Parathyroid adenoma (tissue), 2 donors: Measurements from ENCODE around the gene RPS14.
"Not testable (repeated sequence)": the region's sequence is repeated elsewhere in the genome, so short reads cannot be mapped to it uniquely, and the experiment has no call there.

Experiments
- H2AFZ ChIP-seq: fragments of 300-600 bp; sonication (generic); one replicate; pipeline ENCODE4 v1.7.0; 2017; ENCODE audit warnings: antibody characterized with exemption, mild to moderate bottlenecking
- H3K27ac ChIP-seq: fragments of 300-600 bp; sonication (generic); one replicate; pipeline ENCODE4 v1.7.0; 2017
- H3K27me3 ChIP-seq: fragments of 300-600 bp; sonication (generic); one replicate; pipeline ENCODE4 v1.7.0; 2017; ENCODE audit warnings: low read length; ENCODE audit not compliant: control insufficient read depth, insufficient read depth
- H3K36me3 ChIP-seq: fragments of 300-600 bp; sonication (generic); one replicate; pipeline ENCODE4 v1.7.0; 2017; ENCODE audit warnings: low read length; ENCODE audit not compliant: control insufficient read depth, insufficient read depth
- H3K4me1 ChIP-seq: fragments of 300-600 bp; sonication (generic); one replicate; pipeline ENCODE4 v1.7.0; 2017; ENCODE audit warnings: control low read depth
- H3K4me2 ChIP-seq: fragments of 300-600 bp; sonication (generic); one replicate; pipeline ENCODE4 v1.7.0; 2017; ENCODE audit warnings: low read length
- H3K4me3 ChIP-seq: fragments of 300-600 bp; sonication (generic); one replicate; pipeline ENCODE4 v1.7.0; 2017; ENCODE audit warnings: low read depth, low read length
- H3K79me2 ChIP-seq: fragments of 300-600 bp; sonication (generic); one replicate; pipeline ENCODE4 v1.7.0; 2017; ENCODE audit warnings: control low read depth
- H3K9ac ChIP-seq: fragments of 300-600 bp; sonication (generic); one replicate; pipeline ENCODE4 v1.7.0; 2017; ENCODE audit warnings: mild to moderate bottlenecking
- H3K9me3 ChIP-seq: fragments of 300-600 bp; sonication (generic); one replicate; pipeline ENCODE4 v1.7.0; 2017; ENCODE audit warnings: low read length; ENCODE audit not compliant: control insufficient read depth
- TF ChIP-seq, protein P1 (sequence below): fragments of 300-600 bp; sonication (generic); IDR thresholded peaks from one replicate; pipeline ENCODE4 v1.7.0; 2017; ENCODE audit warnings: antibody characterized with exemption, mild to moderate bottlenecking
- donor health status: primary hyperparathyroidism.

RPS14 gene

DNA sequence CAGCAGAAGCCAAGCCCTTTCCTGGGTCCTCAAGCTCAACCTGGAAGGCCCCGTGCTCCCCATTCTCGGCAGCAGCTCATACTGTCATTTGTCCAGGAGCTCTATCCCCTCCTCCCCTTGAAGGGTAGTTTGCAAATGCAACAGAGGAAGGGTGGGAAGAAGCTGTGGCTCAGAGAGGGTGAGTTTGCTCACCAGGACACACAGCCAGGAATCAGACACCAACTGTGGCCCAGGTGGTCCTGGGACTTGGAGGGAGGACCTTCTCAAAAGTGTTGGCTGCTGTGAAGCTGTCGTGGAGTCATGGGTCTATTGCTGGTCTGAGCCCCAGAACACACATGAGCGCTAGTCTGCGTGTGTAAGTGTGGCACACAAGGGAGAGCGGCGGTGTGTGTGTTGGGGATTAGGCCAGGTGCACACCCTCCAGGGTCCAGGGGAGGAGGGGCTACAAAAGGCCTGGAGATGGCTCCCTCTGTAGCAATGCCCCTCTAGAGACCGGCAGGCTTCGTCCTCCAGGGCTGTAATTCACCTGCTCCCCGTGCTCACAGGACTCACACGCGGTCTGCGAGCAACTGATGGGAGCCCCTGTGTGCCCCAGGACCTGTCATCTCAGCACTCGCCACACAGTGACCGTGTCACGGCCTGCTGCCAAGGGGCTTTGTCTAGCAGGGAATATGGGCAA is 8.2 kb upstream of the RPS14 start:
- Histone ChIP-seq H3K9me3 (no peaks in the 10 kb centered on the region), H3K27me3 (no peaks in the 10 kb centered on the region), H3K4me3 (no peak overlapping the region), H3K4me1 (no peaks in the 10 kb centered on the region), H2AFZ (no peak overlapping the region), H3K79me2 (no peaks in the 10 kb centered on the region), H3K4me2 (no peak overlapping the region), H3K9ac (no peak overlapping the region), H3K27ac (no peak overlapping the region), H3K36me3 (no peaks in the 10 kb centered on the region)
- TF ChIP-seq, protein P1, sequence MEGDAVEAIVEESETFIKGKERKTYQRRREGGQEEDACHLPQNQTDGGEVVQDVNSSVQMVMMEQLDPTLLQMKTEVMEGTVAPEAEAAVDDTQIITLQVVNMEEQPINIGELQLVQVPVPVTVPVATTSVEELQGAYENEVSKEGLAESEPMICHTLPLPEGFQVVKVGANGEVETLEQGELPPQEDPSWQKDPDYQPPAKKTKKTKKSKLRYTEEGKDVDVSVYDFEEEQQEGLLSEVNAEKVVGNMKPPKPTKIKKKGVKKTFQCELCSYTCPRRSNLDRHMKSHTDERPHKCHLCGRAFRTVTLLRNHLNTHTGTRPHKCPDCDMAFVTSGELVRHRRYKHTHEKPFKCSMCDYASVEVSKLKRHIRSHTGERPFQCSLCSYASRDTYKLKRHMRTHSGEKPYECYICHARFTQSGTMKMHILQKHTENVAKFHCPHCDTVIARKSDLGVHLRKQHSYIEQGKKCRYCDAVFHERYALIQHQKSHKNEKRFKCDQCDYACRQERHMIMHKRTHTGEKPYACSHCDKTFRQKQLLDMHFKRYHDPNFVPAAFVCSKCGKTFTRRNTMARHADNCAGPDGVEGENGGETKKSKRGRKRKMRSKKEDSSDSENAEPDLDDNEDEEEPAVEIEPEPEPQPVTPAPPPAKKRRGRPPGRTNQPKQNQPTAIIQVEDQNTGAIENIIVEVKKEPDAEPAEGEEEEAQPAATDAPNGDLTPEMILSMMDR: no peak

DNA sequence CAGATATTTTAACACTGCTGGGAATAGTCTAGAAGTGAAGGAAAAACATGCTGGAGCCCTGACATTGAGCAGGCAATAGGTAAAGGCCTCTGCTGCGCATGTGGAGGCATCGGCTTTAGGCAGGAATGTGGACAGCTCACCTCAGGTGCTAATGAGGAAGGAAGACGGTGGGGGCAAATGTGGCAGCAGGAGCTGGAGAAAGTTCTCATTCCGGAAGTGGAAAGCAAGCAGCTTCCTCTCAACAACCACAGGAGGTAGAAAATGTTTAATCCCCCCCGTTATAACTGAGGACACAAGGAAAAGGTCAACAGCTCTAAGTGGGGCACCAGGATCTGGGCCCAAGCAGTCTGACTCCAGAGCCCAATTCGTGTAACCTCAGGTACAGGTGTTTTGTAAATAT is 7.6 kb upstream of the RPS14 start:
- H3K9ac ChIP-seq: no peak overlapping the region
- H3K27me3 ChIP-seq: no peaks in the 10 kb centered on the region
- no peak overlapping the region for H2AFZ ChIP-seq
- H3K4me2 ChIP-seq: no peak overlapping the region
- H3K9me3 ChIP-seq: no peaks in the 10 kb centered on the region
- H3K4me1 ChIP-seq: no peaks in the 10 kb centered on the region
- TF ChIP-seq, protein P1: no peak
- H3K79me2 ChIP-seq: no peaks in the 10 kb centered on the region
- H3K4me3 ChIP-seq: no peak overlapping the region
- H3K27ac ChIP-seq: no peak overlapping the region
- no peaks in the 10 kb centered on the region for H3K36me3 ChIP-seq

DNA sequence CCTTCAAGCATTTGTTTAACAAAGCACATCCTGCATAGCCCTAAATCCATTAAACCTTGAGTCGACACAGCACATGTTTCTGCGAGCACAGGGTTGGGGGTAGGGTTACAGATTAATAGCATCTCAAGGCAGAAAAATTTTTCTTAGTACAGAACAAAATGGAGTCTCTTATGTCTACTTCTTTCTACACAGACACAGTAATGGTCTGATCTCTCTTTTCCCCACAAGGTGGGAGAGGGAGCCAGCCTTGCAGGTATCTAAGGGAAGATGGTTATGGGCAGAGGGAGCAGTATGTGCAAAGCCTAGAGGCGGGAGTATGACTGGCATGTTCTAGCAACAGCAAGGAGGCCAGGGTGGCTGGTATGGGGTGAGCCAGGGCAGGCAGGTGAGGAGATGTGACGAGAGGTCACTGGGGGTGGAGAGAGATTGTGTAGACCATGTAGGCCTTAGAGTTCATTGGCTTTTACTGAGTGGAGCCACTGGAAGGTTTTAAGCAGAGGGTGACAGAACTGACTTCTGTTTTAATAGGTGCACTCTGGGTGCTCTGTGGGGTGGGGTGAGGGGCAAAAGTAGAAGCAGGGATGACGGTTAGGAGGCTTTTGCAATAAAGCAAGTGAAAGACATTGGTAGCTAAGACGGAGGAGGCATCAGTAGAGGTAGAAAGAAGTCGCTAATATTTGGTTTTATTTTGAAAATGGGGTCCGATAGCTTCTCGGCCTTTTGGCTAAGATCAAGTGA is 5.1 kb upstream of the RPS14 start:
- TF ChIP-seq, protein P1: no peak
- no peaks in the 10 kb centered on the region for H3K79me2 ChIP-seq
- no peaks in the 10 kb centered on the region for H3K4me1 ChIP-seq
- H2AFZ ChIP-seq: no peak overlapping the region
- H3K9ac ChIP-seq: no peak overlapping the region
- H3K9me3 ChIP-seq: no peaks in the 10 kb centered on the region
- no peak overlapping the region for H3K4me3 ChIP-seq
- H3K36me3 ChIP-seq: no peaks in the 10 kb centered on the region
- H3K27ac ChIP-seq: no peak overlapping the region
- no peaks in the 10 kb centered on the region for H3K27me3 ChIP-seq
- H3K4me2 ChIP-seq: no peak overlapping the region

DNA sequence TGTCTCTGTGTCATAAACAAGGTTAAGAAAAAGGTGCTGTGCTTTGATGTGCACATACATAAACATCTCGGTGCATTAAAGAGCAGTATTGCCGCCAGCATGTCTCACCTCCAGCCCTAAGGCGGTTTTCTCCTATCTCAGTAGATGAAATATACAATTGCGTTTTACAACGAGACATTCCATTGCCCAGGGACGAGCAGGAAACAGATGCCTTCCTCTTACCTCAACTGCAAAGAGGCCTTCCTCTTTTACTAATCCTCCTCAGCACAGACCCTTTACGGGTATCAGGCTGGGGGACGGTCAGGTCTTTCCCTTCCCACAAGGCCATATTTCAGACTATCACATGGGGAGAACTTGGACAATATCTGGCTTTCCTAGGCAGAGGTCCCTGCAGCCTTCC is 4.5 kb upstream of the RPS14 start:
- not testable (repeated sequence) for H2AFZ ChIP-seq, H3K9ac ChIP-seq, H3K4me2 ChIP-seq, H3K27me3 ChIP-seq, H3K4me3 ChIP-seq, H3K9me3 ChIP-seq, H3K4me1 ChIP-seq, H3K79me2 ChIP-seq, H3K36me3 ChIP-seq, H3K27ac ChIP-seq

DNA sequence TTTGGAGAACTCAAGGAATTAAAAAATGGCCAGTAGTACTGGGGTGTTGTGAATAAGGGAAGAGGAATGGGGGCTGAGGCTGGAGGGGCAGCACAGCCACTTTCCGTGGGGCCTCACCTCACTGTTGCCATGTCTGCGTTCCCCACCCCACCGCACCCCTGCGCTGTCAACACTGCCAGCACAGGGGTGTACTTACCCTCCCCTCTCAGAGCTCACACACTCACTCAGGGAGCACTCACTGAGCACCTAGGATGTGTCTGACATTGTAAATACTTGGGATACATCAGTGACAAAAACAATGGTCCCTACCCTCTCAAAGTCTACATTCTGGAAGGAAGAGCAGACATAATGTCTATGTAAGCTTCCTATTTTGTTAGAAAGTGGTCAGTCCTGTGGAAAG is 3.4 kb upstream of the RPS14 start:
- Histone ChIP-seq H3K9ac (no peak overlapping the region), H3K4me3 (no peak overlapping the region), H2AFZ (no peak overlapping the region), H3K79me2 (peaks cover 7% of the 10 kb centered on the region), H3K4me2 (no peak overlapping the region), H3K4me1 (no peaks in the 10 kb centered on the region), H3K27me3 (no peaks in the 10 kb centered on the region), H3K9me3 (no peaks in the 10 kb centered on the region), H3K36me3 (no peaks in the 10 kb centered on the region), H3K27ac (no peak overlapping the region)
- TF ChIP-seq, protein P1: no peak
